SK-N-SH (cell line): ENCODE data around the gene GDPD4. TPM values are rescaled to one million over a fixed set of nuclear protein-coding genes. Genes with fewer than 3 reads are reported as not detected.

Experiments
- CTCF ChIA-PET: fragments of 300-600, 350-600 bp; formaldehyde crosslinking; extraction: SDS; loops from one replicate; lab custom pipeline; 2021; lab: Yijun Ruan, JAX
- POLR2A ChIA-PET: fragments of 350-600 bp; sonication (Branson Sonifier 250); formaldehyde crosslinking; extraction: SDS; loops from one replicate; lab custom pipeline; 2020; ENCODE audit warnings: antibody characterized with exemption, inconsistent platforms; lab: Yijun Ruan, JAX
- DNase-seq: peaks from one replicate; pipeline ENCODE4 v3.0.0; 2012
- H2AFZ ChIP-seq: fragments of 200-600 bp; sonication (generic); 2 replicates; pipeline ENCODE4 v1.8.1; 2016; ENCODE audit warnings: antibody characterized with exemption, mild to moderate bottlenecking, low read depth
- H3F3A ChIP-seq: fragments of 200-600 bp; sonication (generic); replicated peaks from 2 replicates; pipeline ENCODE3; 2016; ENCODE audit warnings: antibody characterized with exemption, mild to moderate bottlenecking; ENCODE audit not compliant: insufficient read depth
- H3K27ac ChIP-seq, 2 experiments: fragments of 200-500 bp in 1 of 2; fragments of 200-600 bp in 1 of 2; sonication (Bioruptor generic) in 1 of 2; sonication (generic), shearing (Covaris generic) in 1 of 2; 2 replicates each; pipeline versions ENCODE4 v1.5.1 to v1.6.1; 2014 to 2016; ENCODE audit warnings: low read depth in 2 of 2, inconsistent platforms in 1 of 2, low read length in 1 of 2, mild to moderate bottlenecking in 1 of 2, mixed read lengths in 1 of 2
- H3K27me3 ChIP-seq: fragments of 200-600 bp; sonication (generic), shearing (Covaris generic); 2 replicates; pipeline ENCODE4 v1.6.1; 2016; ENCODE audit warnings: mixed run types; ENCODE audit not compliant: insufficient read depth
- H3K36me3 ChIP-seq, 2 experiments: fragments of 200-500 bp in 1 of 2; fragments of 200-600 bp in 1 of 2; sonication (Bioruptor generic) in 1 of 2; sonication (generic) in 1 of 2; replicated peaks in 1 of 2; 2 replicates each; pipeline versions ENCODE3 to v1.5.1; 2014 to 2016; ENCODE audit warnings: low read length in 1 of 2, mild to moderate bottlenecking in 1 of 2; ENCODE audit not compliant: insufficient read depth in 2 of 2, control insufficient read depth in 1 of 2
- H3K4me1 ChIP-seq, 2 experiments: fragments of 200-500 bp in 1 of 2; fragments of 200-600 bp in 1 of 2; sonication (Bioruptor generic) in 1 of 2; sonication (generic), shearing (Covaris generic) in 1 of 2; 2 replicates each; pipeline versions ENCODE4 v1.5.1 to v1.6.1; 2014 to 2016; ENCODE audit warnings: low read depth in 1 of 2, low read length in 1 of 2, mixed run types in 1 of 2; ENCODE audit not compliant: insufficient read depth in 2 of 2, control insufficient read depth in 1 of 2
- H3K4me2 ChIP-seq: fragments of 200-600 bp; sonication (generic), shearing (Covaris generic); 2 replicates; pipeline ENCODE4 v1.6.1; 2017; ENCODE audit warnings: mixed run types
- H3K4me3 ChIP-seq, 2 experiments: fragments of 200-500 bp in 1 of 2; fragments of 200-600 bp in 1 of 2; sonication (Bioruptor generic) in 1 of 2; sonication (generic), shearing (Covaris generic) in 1 of 2; 2 replicates each; pipeline versions ENCODE4 v1.5.1 to v1.8.1; 2014 to 2016; ENCODE audit warnings: low read depth in 2 of 2, inconsistent platforms in 1 of 2, low read length in 1 of 2, mild to moderate bottlenecking in 1 of 2, mixed read lengths in 1 of 2, moderate library complexity in 1 of 2
- H3K79me2 ChIP-seq: fragments of 200-600 bp; sonication (generic); 2 replicates; pipeline ENCODE4 v1.8.1; 2017; ENCODE audit warnings: mild to moderate bottlenecking; ENCODE audit not compliant: insufficient read depth
- H3K9ac ChIP-seq: fragments of 200-600 bp; sonication (generic); 2 replicates; pipeline ENCODE4 v1.6.1; 2017; ENCODE audit warnings: mixed run types
- H3K9me2 ChIP-seq: fragments of 200-600 bp; sonication (generic); 2 replicates; pipeline ENCODE4 v1.6.1; 2017; ENCODE audit warnings: mixed run types
- H3K9me3 ChIP-seq: fragments of 200-600 bp; sonication (generic); 2 replicates; pipeline ENCODE4 v1.6.1; 2017; ENCODE audit warnings: mixed run types, mild to moderate bottlenecking, moderate library complexity
- H4K20me1 ChIP-seq: fragments of 200-600 bp; sonication (generic); 2 replicates; pipeline ENCODE4 v1.6.1; 2017; ENCODE audit warnings: mild to moderate bottlenecking, mixed run types; ENCODE audit not compliant: insufficient read depth
- CTCF ChIP-seq: fragments of 200-600 bp; sonication (generic); IDR thresholded peaks from 2 replicates; pipeline ENCODE4 v1.6.1; 2017; ENCODE audit warnings: antibody characterized with exemption, mild to moderate bottlenecking, moderate library complexity
- FOXJ3 ChIP-seq: sonication (generic); formaldehyde crosslinking; IDR thresholded peaks from 2 replicates; pipeline ENCODE4 v1.5.1; 2020; ENCODE audit warnings: mild to moderate bottlenecking, missing genetic modification reagents
- GATA2 ChIP-seq: sonication (generic); formaldehyde crosslinking; IDR thresholded peaks from 2 replicates; pipeline ENCODE4 v1.5.0; 2020; ENCODE audit warnings: mild to moderate bottlenecking, missing genetic modification reagents
- IRF3 ChIP-seq: fragments of 150-350 bp; IDR thresholded peaks from 2 replicates; pipeline ENCODE4 v1.6.1; 2016; ENCODE audit warnings: mild to moderate bottlenecking, low read depth, low read length
- MEF2A ChIP-seq: IDR thresholded peaks from 2 replicates; pipeline ENCODE4 v1.4.0; 2012; ENCODE audit warnings: low read depth, borderline replicate concordance
- MXI1 ChIP-seq: IDR thresholded peaks from 2 replicates; pipeline ENCODE4 v1.6.1; 2012; ENCODE audit warnings: mild to moderate bottlenecking, low read depth, low read length, improper control_type of control experiment
- NFIC ChIP-seq: IDR thresholded peaks from 2 replicates; pipeline ENCODE4 v1.4.0; 2012; ENCODE audit warnings: borderline replicate concordance
- NRF1 ChIP-seq: IDR thresholded peaks from 2 replicates; pipeline ENCODE4 v1.6.1; 2012; ENCODE audit warnings: low read depth, mild to moderate bottlenecking, low read length
- RAD21 ChIP-seq: IDR thresholded peaks from 2 replicates; pipeline ENCODE4 v1.6.1; 2012; ENCODE audit warnings: mild to moderate bottlenecking, low read length
- RXRA ChIP-seq: IDR thresholded peaks from 2 replicates; pipeline ENCODE4 v1.4.0; 2012; ENCODE audit warnings: low read depth, mild to moderate bottlenecking, borderline replicate concordance
- USF2 ChIP-seq: fragments of 150-350 bp; IDR thresholded peaks from 2 replicates; pipeline ENCODE4 v1.6.1; 2017; ENCODE audit warnings: antibody characterized with exemption, low read length, low read depth, borderline replicate concordance
- YY1 ChIP-seq: IDR thresholded peaks from 2 replicates; pipeline ENCODE4 v1.4.0; 2012; ENCODE audit warnings: low read depth, mild to moderate bottlenecking
- WGBS: methylation state at CpG from one replicate; pipeline ENCODE4 v1.1.6; 2017; ENCODE audit warnings: low lambda C conversion rate; 5-methylcytosine and 5-hydroxymethylcytosine counted together
- polyA plus RNA-seq, 3 experiments: library from polyadenylated mRNA; depleted of rRNA; stranded (reverse); fragments of >200 nt; gene quantifications; 2 replicates each; pipeline ENCODE4 v1.2.3, GENCODE V29; 2012

GDPD4 gene
- polyA plus RNA-seq, 1 of the 3 experiments (the other 2 are of a cell fraction), result not detected

- Histone ChIP-seq H3K4me2 (no peak overlapping the region), H3K9me3 (no peaks in the 10 kb centered on the region), H3K79me2 (no peaks in the 10 kb centered on the region), H3F3A (no peaks in the 10 kb centered on the region), H3K9me2 (no peaks in the 10 kb centered on the region), H3K4me1 (no peaks in the 10 kb centered on the region), H3K27me3 (no peaks in the 10 kb centered on the region), H3K27ac (no peak overlapping the region), H3K36me3 (no peaks in the 10 kb centered on the region), H4K20me1 (no peaks in the 10 kb centered on the region), H3K9ac (no peak overlapping the region), H3K4me3 (no peak overlapping the region), H2AFZ (no peak overlapping the region)
- TF ChIP-seq RAD21 (no peak), FOXJ3 (CRISPR knock-in tag) (no peak), YY1 (no peak), MEF2A (no peak), RXRA (no peak), GATA2 (CRISPR knock-in tag) (no peak), NFIC (no peak), MXI1 (no peak), USF2 (no peak), IRF3 (no peak)
- ChIA-PET POLR2A (no interaction called here), CTCF (interaction anchor here (1.3 kb wide), 2 partner anchors 15 to 334 kb away, joined by 3 to 5 read pairs; no protein-coding TSS in a partner anchor)
- no peak for DNase-seq
- 36% methylated on average over 3 of the region's 9 CpGs for WGBS
Measured at GRCh38 chr11:77214557-77214956, 86.9 kb downstream of the GDPD4 start.

- H3K9ac ChIP-seq, result no peak overlapping the region
- H3K4me1 ChIP-seq, result no peaks in the 10 kb centered on the region
- H4K20me1 ChIP-seq, result no peaks in the 10 kb centered on the region
- no peak overlapping the region for H3K4me3 ChIP-seq
- H3K27me3 ChIP-seq, result no peaks in the 10 kb centered on the region
- H3K9me3 ChIP-seq, result no peaks in the 10 kb centered on the region
- CTCF ChIA-PET, result interaction anchor here (1.3 to 1.4 kb wide), 3 partner anchors 16 to 334 kb away, joined by 3 to 6 read pairs (median 5); no protein-coding TSS in a partner anchor
- H3K27ac ChIP-seq, result no peak overlapping the region
- no peak overlapping the region for H2AFZ ChIP-seq
- H3K36me3 ChIP-seq, result no peaks in the 10 kb centered on the region
- H3K9me2 ChIP-seq, result no peaks in the 10 kb centered on the region
- POLR2A ChIA-PET, result no interaction called here
- no peak overlapping the region for H3K4me2 ChIP-seq
- no peak for DNase-seq
- WGBS, result 77% methylated on average over 11 of the region's 18 CpGs
- TF ChIP-seq NRF1, result no peak
- TF ChIP-seq NFIC, result no peak
- TF ChIP-seq CTCF, result no peak
- H3F3A ChIP-seq, result no peaks in the 10 kb centered on the region
- no peaks in the 10 kb centered on the region for H3K79me2 ChIP-seq
Measured at GRCh38 chr11:77213589-77214428, 87.7 kb downstream of the GDPD4 start.
